GM12878 (cell line): ENCODE results near the gene CNOT3. TPM values are rescaled to one million over a fixed set of nuclear protein-coding genes. Genes with fewer than 3 reads are reported as not detected.

Source experiments
- ATAC-seq: fragments of 200-7000 bp; cut with Tn5 transposase; 3 replicates; pipeline ENCODE4 v1.9.1; 2020; ENCODE audit warnings: mild to moderate bottlenecking, moderate library complexity
- BruUV-seq: library from RNA; stranded (reverse); fragments of 400-500 nt; replicated peaks from 2 replicates; lab custom pipeline; 2021; lab: Mats Ljungman, UMichigan
- CTCF ChIA-PET: fragments of 300-600 bp; sonication (Branson Sonifier 250); formaldehyde crosslinking; extraction: SDS; loops from one replicate; lab custom pipeline; 2021; ENCODE audit warnings: inconsistent platforms; lab: Yijun Ruan, JAX
- POLR2A ChIA-PET: fragments of 350-600 bp; formaldehyde crosslinking; extraction: SDS; loops from one replicate; lab custom pipeline; 2021; ENCODE audit warnings: inconsistent platforms; lab: Charles Lee
- RAD21 ChIA-PET: fragments of 300-600 bp; sonication (Branson Sonifier 250); formaldehyde crosslinking; loops from one replicate; lab custom pipeline; 2023; ENCODE audit warnings: antibody characterized with exemption; ENCODE audit not compliant: unreplicated experiment; lab: Charles Lee
- SMC1A ChIA-PET: fragments of 300-600 bp; sonication (Branson Sonifier 250); formaldehyde crosslinking; loops from one replicate; lab custom pipeline; 2023; ENCODE audit not compliant: unreplicated experiment, uncharacterized antibody; lab: Charles Lee
- DNase-seq: peaks from one replicate; pipeline ENCODE4 v3.0.0-alpha.2; 2011; ENCODE audit warnings: low read depth, low spot score
- FAIRE-seq: peaks from 3 replicates; lab custom pipeline; 2011; peaks lifted over from hg19 to GRCh38; lab: Jason Lieb, UNC
- H2AFZ ChIP-seq: 2 replicates; pipeline ENCODE4 v1.6.0; 2011; ENCODE audit warnings: low read depth, low read length, control low read depth; ENCODE audit not compliant: control insufficient read depth
- H3K27ac ChIP-seq: 2 replicates; pipeline ENCODE4 v1.5.1; 2011; ENCODE audit warnings: control low read depth; ENCODE audit not compliant: control insufficient read depth, insufficient read depth
- H3K27me3 ChIP-seq, 2 experiments: replicated peaks in 1 of 2; 2 replicates each; pipeline versions ENCODE4 v1.6.0 to v1.6.1; 2011; ENCODE audit warnings: low read length in 1 of 2; ENCODE audit not compliant: control insufficient read depth in 2 of 2, insufficient read depth in 2 of 2
- H3K36me3 ChIP-seq, 2 experiments: 2 replicates each; pipeline ENCODE4 v1.5.1; 2011; ENCODE audit warnings: low read length in 1 of 2; ENCODE audit not compliant: control insufficient read depth in 2 of 2, insufficient read depth in 2 of 2
- H3K4me1 ChIP-seq: 2 replicates; pipeline ENCODE4 v1.6.1; 2011; ENCODE audit warnings: mild to moderate bottlenecking, low read length, moderate library complexity, mixed read lengths; ENCODE audit not compliant: control insufficient read depth, insufficient read depth
- H3K4me2 ChIP-seq: 2 replicates; pipeline ENCODE4 v1.6.0; 2011; ENCODE audit warnings: control low read depth; ENCODE audit not compliant: control insufficient read depth, insufficient read depth
- H3K4me3 ChIP-seq: fragments of 200-600 bp; sonication (generic); 2 replicates; pipeline ENCODE4 v1.5.1; 2016
- H3K79me2 ChIP-seq: 2 replicates; pipeline ENCODE4 v1.6.0; 2011; ENCODE audit warnings: low read length; ENCODE audit not compliant: control insufficient read depth, insufficient read depth
- H3K9ac ChIP-seq: 2 replicates; pipeline ENCODE4 v1.8.0; 2011; ENCODE audit warnings: low read length, control low read depth, mixed read lengths; ENCODE audit not compliant: control insufficient read depth, insufficient read depth
- H3K9me3 ChIP-seq: replicated peaks from 3 replicates; pipeline ENCODE4 v1.5.1; 2011; ENCODE audit warnings: mild to moderate bottlenecking, low read length; ENCODE audit not compliant: control insufficient read depth, insufficient read depth
- H4K20me1 ChIP-seq: 2 replicates; pipeline ENCODE4 v1.6.0; 2011; ENCODE audit not compliant: control insufficient read depth, insufficient read depth
- ATF7 ChIP-seq: fragments of 450-650 bp; IDR thresholded peaks from 2 replicates; pipeline ENCODE4 v1.6.1; 2016; ENCODE audit warnings: low read depth, mild to moderate bottlenecking
- BRCA1 ChIP-seq: IDR thresholded peaks from 2 replicates; pipeline ENCODE4 v1.6.1; 2011; ENCODE audit warnings: low read depth, low read length, improper control_type of control experiment
- CHD4 ChIP-seq: fragments of 200-600 bp; sonication (generic); IDR thresholded peaks from 2 replicates; pipeline ENCODE4 v1.6.1; 2016; ENCODE audit warnings: mild to moderate bottlenecking
- MEF2A ChIP-seq: IDR thresholded peaks from 2 replicates; pipeline ENCODE4 v1.6.1; 2011; ENCODE audit warnings: low read depth, mild to moderate bottlenecking, low read length, moderate library complexity; ENCODE audit not compliant: insufficient read depth
- RB1 ChIP-seq: fragments of 450-650 bp; formaldehyde crosslinking; IDR thresholded peaks from 2 replicates; pipeline ENCODE4 v1.6.1; 2017; ENCODE audit warnings: mild to moderate bottlenecking, borderline replicate concordance
- SREBF2 ChIP-seq: IDR thresholded peaks from 2 replicates; pipeline ENCODE4 v1.6.1; 2012; ENCODE audit warnings: mild to moderate bottlenecking, low read length
- STAT1 ChIP-seq: fragments of 450-650 bp; conservative IDR thresholded peaks from 2 replicates; pipeline ENCODE4 v1.6.1; 2014; ENCODE audit warnings: antibody characterized with exemption, mild to moderate bottlenecking
- TBL1XR1 ChIP-seq: IDR thresholded peaks from 2 replicates; pipeline ENCODE4 v1.6.1; 2012; ENCODE audit warnings: low read depth, low read length, improper control_type of control experiment
- TCF12 ChIP-seq: IDR thresholded peaks from 2 replicates; pipeline ENCODE4 v1.6.1; 2011; ENCODE audit warnings: low read depth, mild to moderate bottlenecking, low read length
- TCF7 ChIP-seq: IDR thresholded peaks from 2 replicates; pipeline ENCODE4 v1.6.1; 2014; ENCODE audit warnings: antibody characterized with exemption, borderline replicate concordance
- YY1 ChIP-seq: IDR thresholded peaks from 2 replicates; pipeline ENCODE4 v1.6.1; 2011; ENCODE audit warnings: low read depth, mild to moderate bottlenecking, low read length
- ZBED1 ChIP-seq: IDR thresholded peaks from 2 replicates; pipeline ENCODE4 v1.6.1; 2016; ENCODE audit warnings: borderline replicate concordance
- ZNF384 ChIP-seq: IDR thresholded peaks from 2 replicates; pipeline ENCODE4 v1.6.1; 2012; ENCODE audit warnings: low read depth, mild to moderate bottlenecking, low read length, improper control_type of control experiment, borderline replicate concordance
- WGBS: methylation state at CpG from one replicate; pipeline ENCODE4 v1.1.6; 2016; ENCODE audit warnings: low lambda C conversion rate; ENCODE audit not compliant: insufficient replicate concordance, insufficient coverage; ENCODE audit errors: missing lambda C conversion rate; 5-methylcytosine and 5-hydroxymethylcytosine counted together
- in situ Hi-C: fragments of 300-500 bp; cut with MboI; formaldehyde crosslinking; loops from 9 replicates; pipeline ENCODE4 v1.14.3; 2018; ENCODE audit warnings: mixed read lengths
- intact Hi-C: fragments of 100-400 bp; cut with micrococcal nuclease; formaldehyde crosslinking; loops from one replicate; pipeline ENCODE4 v1.14.2; 2022; ENCODE audit not compliant: unreplicated experiment
- polyA plus RNA-seq, 11 experiments: library from polyadenylated mRNA; depleted of rRNA in 4 of 11; unstranded in 6 of 11; stranded (reverse) in 5 of 11; fragments of >200 nt; fragmentation: Nextera tagmentation in 4 of 11; fragmentation: Illumina TruSeq in 1 of 11; extraction: Ambion mirVana in 4 of 11; extraction: Trizol in 1 of 11; gene quantifications; 1 replicate in 1 of 11; 2 replicates in 10 of 11; pipeline versions ENCODE4 v1.2.1 to v1.2.3, GENCODE V29; 2011 to 2016; ENCODE audit warnings: inconsistent platforms in 2 of 11, missing spikeins in 2 of 11, low read depth in 1 of 11
- total RNA-seq, 4 experiments: library from RNA; depleted of rRNA in 3 of 4; stranded (reverse); fragments of >200 nt in 3 of 4; fragmentation: Illumina TruSeq in 1 of 4; extraction: Trizol in 1 of 4; gene quantifications; 2 replicates each; pipeline versions ENCODE4 v1.2.1 to v1.2.3, GENCODE V29; 2013 to 2021

The CNOT3 gene
- total and polyA plus RNA-seq, 10 of the 15 experiments (the other 5 are each of a cell fraction or from before 2014, with no cell fraction given) = 0.14 to 45.1 (median 14.0) TPM

GRCh38 chr19:54108496-54108895, 29.1 kb upstream of the CNOT3 start (continued):
- no peak for TF ChIP-seq SREBF2
- no peak for TF ChIP-seq STAT1
- TF ChIP-seq TBL1XR1 = no peak
- TF ChIP-seq BRCA1 = no peak
- TF ChIP-seq TCF12 = no peak
- TF ChIP-seq YY1 = no peak

GRCh38 chr19:54109651-54110050, 27.9 kb upstream of the CNOT3 start:
- in situ Hi-C loops = no loop called here
- ChIA-PET POLR2A (no interaction called here), SMC1A (interaction anchor here (0.5 kb wide), 1 partner anchor 141 kb away, joined by 3 read pairs; no protein-coding TSS in a partner anchor), RAD21 (no interaction called here), CTCF (no interaction called here)
- Histone ChIP-seq H3K9me3 (no peaks in the 10 kb centered on the region), H3K36me3 (peaks cover 16 to 17% of the 10 kb centered on the region in 2 experiments; a peak in 3 of 4 replicates), H3K79me2 (peaks cover 11% of the 10 kb centered on the region), H3K4me3 (no peak overlapping the region), H3K4me1 (no peaks in the 10 kb centered on the region), H3K27ac (no peak overlapping the region), H3K27me3 (no peaks in the 10 kb centered on the region), H3K9ac (no peak overlapping the region), H3K4me2 (no peak overlapping the region), H4K20me1 (no peaks in the 10 kb centered on the region; the same call in 1 of the 2 replicates), H2AFZ (no peak overlapping the region)
- TF ChIP-seq MEF2A (no peak), ATF7 (no peak), ZNF384 (no peak), ZBED1 (no peak), TCF7 (no peak), CHD4 (no peak), RB1 (no peak), YY1 (no peak)
- ATAC-seq = no peak
- 66% methylated on average over 4 of the region's 6 CpGs for WGBS
- BruUV-seq = no TSS peak
- FAIRE-seq = no peak
- intact Hi-C loops = loop anchor here (10.0 kb wide), 2 partner anchors 585 to 1005 kb away; partner anchors contain the start of gene ZNF160
- DNase-seq = no peak
